ENCODE data around the gene NFIX.

NFIX gene

GRCh38 chr19:13110099-13110610 is 114.9 kb downstream of the NFIX start:
- H3K9me3 ChIP-seq (ENCODE audit: control insufficient read depth, insufficient read depth, low read length): no peaks in the 10 kb centered on the region
- DNase-seq (ENCODE audit: low read depth, low spot score): no peak
- H3K4me1 ChIP-seq (ENCODE audit: control insufficient read depth, insufficient read depth, low read length): no peaks in the 10 kb centered on the region
- no peak overlapping the region for H3K4me3 ChIP-seq (ENCODE audit: low read length)
- peaks cover 22% of the 10 kb centered on the region for H3K36me3 ChIP-seq (ENCODE audit: control insufficient read depth, insufficient read depth, low read length)
- no peak overlapping the region for H3K27ac ChIP-seq (ENCODE audit: low read length)
- no peaks in the 10 kb centered on the region for H3K27me3 ChIP-seq (ENCODE audit: control insufficient read depth, insufficient read depth, low read length)
- WGBS (ENCODE audit: insufficient coverage, insufficient read length): no CpG with 5 or more reads among the region's 15 CpGs

GRCh38 chr19:13112555-13112954 is 117.3 kb downstream of the NFIX start:
- Histone ChIP-seq H3K36me3 (ENCODE audit: control insufficient read depth, insufficient read depth, low read length) (peaks cover 19% of the 10 kb centered on the region), H3K27me3 (ENCODE audit: control insufficient read depth, insufficient read depth, low read length) (no peaks in the 10 kb centered on the region), H3K27ac (ENCODE audit: low read length) (no peak overlapping the region), H3K9me3 (ENCODE audit: control insufficient read depth, insufficient read depth, low read length) (no peaks in the 10 kb centered on the region), H3K4me1 (ENCODE audit: control insufficient read depth, insufficient read depth, low read length) (no peaks in the 10 kb centered on the region), H3K4me3 (ENCODE audit: low read length) (no peak overlapping the region)
- DNase-seq (ENCODE audit: low read depth, low spot score): no peak
- WGBS (ENCODE audit: insufficient coverage, insufficient read length): no CpG with 5 or more reads among the region's 10 CpGs

GRCh38 chr19:13115936-13116281 is 120.6 kb downstream of the NFIX start:
- peaks cover 12% of the 10 kb centered on the region for H3K4me1 ChIP-seq (ENCODE audit: control insufficient read depth, insufficient read depth, low read length)
- H3K27ac ChIP-seq (ENCODE audit: low read length): no peak overlapping the region
- H3K9me3 ChIP-seq (ENCODE audit: control insufficient read depth, insufficient read depth, low read length): no peaks in the 10 kb centered on the region
- peaks cover 8% of the 10 kb centered on the region for H3K36me3 ChIP-seq (ENCODE audit: control insufficient read depth, insufficient read depth, low read length)
- DNase-seq (ENCODE audit: low read depth, low spot score): no peak
- whole genome bisulfite sequencing (ENCODE audit: insufficient coverage, insufficient read length): no CpG with 5 or more reads among the region's 18 CpGs
- peak overlapping the region; percentile 86 for H3K4me3 ChIP-seq (ENCODE audit: low read length)
- no peaks in the 10 kb centered on the region for H3K27me3 ChIP-seq (ENCODE audit: control insufficient read depth, insufficient read depth, low read length)

- Histone ChIP-seq H3K27me3 (ENCODE audit: control insufficient read depth, insufficient read depth, low read length) (no peaks in the 10 kb centered on the region), H3K9me3 (ENCODE audit: control insufficient read depth, insufficient read depth, low read length) (no peaks in the 10 kb centered on the region), H3K36me3 (ENCODE audit: control insufficient read depth, insufficient read depth, low read length) (peaks cover 8% of the 10 kb centered on the region), H3K4me1 (ENCODE audit: control insufficient read depth, insufficient read depth, low read length) (peaks cover 12% of the 10 kb centered on the region), H3K4me3 (ENCODE audit: low read length) (peak within 1 kb of the TSS; percentile 86), H3K27ac (ENCODE audit: low read length) (no peak within 1 kb of the TSS)
- no CpG with 5 or more reads among the region's 51 CpGs for WGBS (ENCODE audit: insufficient coverage, insufficient read length)
- peak; percentile 87 for DNase-seq (ENCODE audit: low read depth, low spot score)
Observed at GRCh38 chr19:13116282-13117175, 121.3 kb downstream of the NFIX start, which contains the start of gene TRMT1. Gene TRMT1 (minus strand): TSS chr19:13116740. CDS start chr19:13116399, 341 bp downstream.

- no peaks in the 10 kb centered on the region for H3K9me3 ChIP-seq (ENCODE audit: control insufficient read depth, insufficient read depth, low read length)
- no peak overlapping the region for H3K27ac ChIP-seq (ENCODE audit: low read length)
- H3K36me3 ChIP-seq (ENCODE audit: control insufficient read depth, insufficient read depth, low read length): peaks cover 8% of the 10 kb centered on the region
- H3K4me1 ChIP-seq (ENCODE audit: control insufficient read depth, insufficient read depth, low read length): peaks cover 12% of the 10 kb centered on the region
- peak overlapping the region; percentile 86; the same call in 1 of the 2 replicates for H3K4me3 ChIP-seq (ENCODE audit: low read length)
- DNase-seq (ENCODE audit: low read depth, low spot score): no peak
- no CpG with 5 or more reads among the region's 20 CpGs for WGBS (ENCODE audit: insufficient coverage, insufficient read length)
- no peaks in the 10 kb centered on the region for H3K27me3 ChIP-seq (ENCODE audit: control insufficient read depth, insufficient read depth, low read length)
Observed at GRCh38 chr19:13117176-13117771, 122.0 kb downstream of the NFIX start.

GRCh38 chr19:13117772-13118423 is 122.6 kb downstream of the NFIX start, which contains the start of gene NACC1:
Gene NACC1 (plus strand): TSS chr19:13118264. CDS start chr19:13135208, 16,944 bp downstream.
- no peak within 1 kb of the TSS for H3K27ac ChIP-seq (ENCODE audit: low read length)
- H3K4me3 ChIP-seq (ENCODE audit: low read length): peak within 1 kb of the TSS; percentile 86
- H3K36me3 ChIP-seq (ENCODE audit: control insufficient read depth, insufficient read depth, low read length): peaks cover 3% of the 10 kb centered on the region; the same call in 1 of the 2 replicates
- DNase-seq (ENCODE audit: low read depth, low spot score): no peak
- no peaks in the 10 kb centered on the region for H3K9me3 ChIP-seq (ENCODE audit: control insufficient read depth, insufficient read depth, low read length)
- no CpG with 5 or more reads among the region's 65 CpGs for WGBS (ENCODE audit: insufficient coverage, insufficient read length)
- peaks cover 12% of the 10 kb centered on the region for H3K4me1 ChIP-seq (ENCODE audit: control insufficient read depth, insufficient read depth, low read length)
- H3K27me3 ChIP-seq (ENCODE audit: control insufficient read depth, insufficient read depth, low read length): no peaks in the 10 kb centered on the region

- no peaks in the 10 kb centered on the region for H3K9me3 ChIP-seq (ENCODE audit: control insufficient read depth, insufficient read depth, low read length)
- H3K27me3 ChIP-seq (ENCODE audit: control insufficient read depth, insufficient read depth, low read length): no peaks in the 10 kb centered on the region
- DNase-seq (ENCODE audit: low read depth, low spot score): no peak
- peaks cover 3% of the 10 kb centered on the region; the same call in 1 of the 2 replicates for H3K36me3 ChIP-seq (ENCODE audit: control insufficient read depth, insufficient read depth, low read length)
- peak overlapping the region; percentile 57 for H3K4me3 ChIP-seq (ENCODE audit: low read length)
- peaks cover 12% of the 10 kb centered on the region for H3K4me1 ChIP-seq (ENCODE audit: control insufficient read depth, insufficient read depth, low read length)
- H3K27ac ChIP-seq (ENCODE audit: low read length): no peak overlapping the region
- WGBS (ENCODE audit: insufficient coverage, insufficient read length): no CpG with 5 or more reads among the region's 57 CpGs
Observed at GRCh38 chr19:13118424-13119193, 123.3 kb downstream of the NFIX start.

- WGBS (ENCODE audit: insufficient coverage, insufficient read length): no CpG with 5 or more reads among the region's 8 CpGs
- peaks cover 12% of the 10 kb centered on the region for H3K4me1 ChIP-seq (ENCODE audit: control insufficient read depth, insufficient read depth, low read length)
Observed at GRCh38 chr19:13119627-13120026, 124.4 kb downstream of the NFIX start.

GRCh38 chr19:13120031-13120430 is 124.8 kb downstream of the NFIX start:
- H3K27ac ChIP-seq (ENCODE audit: low read length): no peak overlapping the region
- H3K36me3 ChIP-seq (ENCODE audit: control insufficient read depth, insufficient read depth, low read length): peaks cover 3% of the 10 kb centered on the region; the same call in 1 of the 2 replicates
- DNase-seq (ENCODE audit: low read depth, low spot score): no peak
- no peaks in the 10 kb centered on the region for H3K9me3 ChIP-seq (ENCODE audit: control insufficient read depth, insufficient read depth, low read length)
- no peaks in the 10 kb centered on the region for H3K27me3 ChIP-seq (ENCODE audit: control insufficient read depth, insufficient read depth, low read length)
- no CpG with 5 or more reads among the region's 9 CpGs for WGBS (ENCODE audit: insufficient coverage, insufficient read length)
- H3K4me3 ChIP-seq (ENCODE audit: low read length): no peak overlapping the region
- H3K4me1 ChIP-seq (ENCODE audit: control insufficient read depth, insufficient read depth, low read length): peaks cover 12% of the 10 kb centered on the region

More at GRCh38 chr19:13119627-13120026, 124.4 kb downstream of the NFIX start:
- Histone ChIP-seq H3K36me3 (ENCODE audit: control insufficient read depth, insufficient read depth, low read length) (peaks cover 3% of the 10 kb centered on the region; the same call in 1 of the 2 replicates), H3K27me3 (ENCODE audit: control insufficient read depth, insufficient read depth, low read length) (no peaks in the 10 kb centered on the region), H3K9me3 (ENCODE audit: control insufficient read depth, insufficient read depth, low read length) (no peaks in the 10 kb centered on the region), H3K27ac (ENCODE audit: low read length) (no peak overlapping the region), H3K4me3 (ENCODE audit: low read length) (no peak overlapping the region; the same call in 1 of the 2 replicates)
- DNase-seq (ENCODE audit: low read depth, low spot score): no peak

Measured in iPS DF 6.9 (cell line).